ENCODE measurements around the gene EXD3.

EXD3 gene

GRCh38 chr9:137458194-137459151, 35.5 kb upstream of the EXD3 start:
- no peak for DNase-seq (ENCODE audit: low spot score)

- peak; percentile 57 for DNase-seq (ENCODE audit: low spot score)
Observed at GRCh38 chr9:137457406-137458193, 34.6 kb upstream of the EXD3 start.

GRCh38 chr9:137456864-137457405, 34.0 kb upstream of the EXD3 start:
- DNase-seq (ENCODE audit: low spot score) = no peak

- no peak for DNase-seq (ENCODE audit: low spot score)
Observed at GRCh38 chr9:137456061-137456863, 33.3 kb upstream of the EXD3 start.

- peak; percentile 58 for DNase-seq (ENCODE audit: low spot score)
Observed at GRCh38 chr9:137455359-137455991, 32.5 kb upstream of the EXD3 start.

GRCh38 chr9:137454597-137455358, 31.8 kb upstream of the EXD3 start:
- peak; percentile 68 for DNase-seq (ENCODE audit: low spot score)

- peak; percentile 84 for DNase-seq (ENCODE audit: low spot score)
Observed at GRCh38 chr9:137454145-137454596, 31.2 kb upstream of the EXD3 start.

- peak; percentile 77 for DNase-seq (ENCODE audit: low spot score)
Observed at GRCh38 chr9:137453643-137454081, 30.7 kb upstream of the EXD3 start.

- DNase-seq (ENCODE audit: low spot score) = no peak
Observed at GRCh38 chr9:137452761-137453642, 30.0 kb upstream of the EXD3 start.

- no peak for DNase-seq (ENCODE audit: low spot score)
Observed at GRCh38 chr9:137452006-137452760, 29.2 kb upstream of the EXD3 start.

GRCh38 chr9:137451264-137452005, 28.5 kb upstream of the EXD3 start:
- peak; percentile 71 for DNase-seq (ENCODE audit: low spot score)

- DNase-seq (ENCODE audit: low spot score) = peak; percentile 96
Observed at GRCh38 chr9:137450539-137451222, 27.7 kb upstream of the EXD3 start.

- peak; percentile 83 for DNase-seq (ENCODE audit: low spot score)
Observed at GRCh38 chr9:137449931-137450538, 27.1 kb upstream of the EXD3 start.

- DNase-seq (ENCODE audit: low spot score) = no peak
Observed at GRCh38 chr9:137449081-137449844, 26.3 kb upstream of the EXD3 start.

- DNase-seq (ENCODE audit: low spot score) = no peak
Observed at GRCh38 chr9:137448602-137448962, 25.6 kb upstream of the EXD3 start.
